ENCODE results near the gene PEBP1.

GRCh38 chr12:118124333-118124874, 11.5 kb upstream of the PEBP1 start:
- TF ChIP-seq ZFX (IDR thresholded peaks at IDR 0.05; ENCODE audit: borderline replicate concordance) (no peak), CTCF (IDR thresholded peaks at IDR 0.05) (no peak)
